Psoas muscle (tissue), 8 donors: ENCODE data around the gene CDHR3. TPM values are rescaled to one million over a fixed set of nuclear protein-coding genes. Genes with fewer than 3 reads are reported as not detected.
A peak's percentile ranks its signal among the peaks of the same experiment; 100 is the strongest.

Source experiments
- ATAC-seq, 4 donors: fragments of 200-7000 bp; cut with Tn5 transposase; one replicate each; pipeline ENCODE4 v1.9.1; 2020; ENCODE audit warnings: moderate library complexity in 3 of 4, mild to moderate bottlenecking in 2 of 4
- DNase-seq, 2 donors: peaks; one replicate each; pipeline ENCODE4 v3.0.0-alpha.2; 2020
- H3K27ac ChIP-seq: fragments of 200-600 bp; one replicate; pipeline ENCODE4 v1.8.0; 2022
- H3K27me3 ChIP-seq, 3 donors: fragments of 200-600 bp in 1 of 3; one replicate each; pipeline versions ENCODE4 v1.6.1 to v1.8.0; 2013 to 2022; ENCODE audit warnings: low read length in 2 of 3, mild to moderate bottlenecking in 2 of 3, moderate library complexity in 1 of 3; ENCODE audit not compliant: insufficient read depth in 3 of 3
- H3K36me3 ChIP-seq, 2 donors: fragments of 200-600 bp in 1 of 2; one replicate each; pipeline versions ENCODE4 v1.6.1 to v1.8.0; 2013 to 2022; ENCODE audit warnings: low read depth in 1 of 2, mild to moderate bottlenecking in 1 of 2, moderate library complexity in 1 of 2; ENCODE audit not compliant: insufficient read depth in 1 of 2
- H3K4me1 ChIP-seq: fragments of 200-600 bp; one replicate; pipeline ENCODE4 v1.8.0; 2022
- H3K4me3 ChIP-seq: fragments of 200-600 bp; one replicate; pipeline ENCODE4 v1.8.0; 2022; ENCODE audit warnings: mild to moderate bottlenecking
- H3K9me3 ChIP-seq: fragments of 200-600 bp; one replicate; pipeline ENCODE4 v1.8.0; 2022
- CTCF ChIP-seq: fragments of 200-600 bp; IDR thresholded peaks from one replicate; pipeline ENCODE4 v1.8.0; 2022; ENCODE audit warnings: antibody characterized with exemption
- WGBS, 3 donors: extraction: QIAGEN DNeasy Blood & Tissue Kit; methylation state at CpG; one replicate each; pipeline versions ENCODE4 v1.1.6 to v1.1.7; 2013; 5-methylcytosine and 5-hydroxymethylcytosine counted together
- intact Hi-C, 2 donors: fragments of 100-400 bp; cut with DNase I; formaldehyde crosslinking; loops; one replicate each; pipeline versions ENCODE4 v1.11.0 to v1.14.2; 2022
- polyA plus RNA-seq, 3 donors: library from polyadenylated mRNA; stranded (reverse); fragments of 200-250 nt; gene quantifications; one replicate each; pipeline ENCODE4 v1.2.3, GENCODE V29; 2013
- total RNA-seq, 4 donors: library from RNA; stranded (reverse); fragmentation: NEBNext Ultra II Directional in 2 of 4; extraction: Animal tissue kit (Norgen Biotek cat#: 25700) in 2 of 4; gene quantifications; one replicate each; pipeline versions ENCODE4 v1.2.1 to v1.2.4, GENCODE V29; 2021 to 2023
- donor health status: healthy with polysubstance abuse.
- donor health status: DM: no; HTN: no; CAD: no; lungs with moderate emphysema.
- donor health status: Bipolar disorder and iron deficiency.
- donor health status: healthy.
- donor health status: DM: yes; HTN: yes; CAD: no.
- donor health status: DM: no; HTN: no; CAD: no.
- donor health status: DM: no; HTN: no; CAD: no.
- donor health status: DM: yes; HTN: yes; CAD: no.

CDHR3 gene
- total and polyA plus RNA-seq, 7 donors: 0.30 to 1.7 (median 0.44) TPM

GRCh38 chr7:105934572-105935185, 28.4 kb upstream of the CDHR3 start:
- intact Hi-C loops: loop anchor here in 1 of 2 donors (5.0 kb wide), 1 partner anchor 108 kb away; no protein-coding TSS in a partner anchor
- no peaks in the 10 kb centered on the region for H3K4me1 ChIP-seq
- H3K27me3 ChIP-seq: no peaks in the 10 kb centered on the region
- no peaks in the 10 kb centered on the region for H3K9me3 ChIP-seq
- peak in 3 of 4 donors; percentile 27 to 69 (median 60) for ATAC-seq
- TF ChIP-seq CTCF: no peak
- H3K4me3 ChIP-seq: no peak overlapping the region
- no peak for DNase-seq
- WGBS, 3 donors: 74 to 84% (median 81%) methylated on average over 7 of the region's 7 CpGs
- no peaks in the 10 kb centered on the region for H3K36me3 ChIP-seq
- no peak overlapping the region for H3K27ac ChIP-seq

- no peak for ATAC-seq
- no peak for TF ChIP-seq CTCF
- Histone ChIP-seq H3K27me3 (no peaks in the 10 kb centered on the region), H3K36me3 (no peaks in the 10 kb centered on the region), H3K27ac (no peak overlapping the region), H3K9me3 (no peaks in the 10 kb centered on the region), H3K4me1 (no peaks in the 10 kb centered on the region), H3K4me3 (no peak overlapping the region)
- WGBS, 3 donors: 90 to 94% (median 94%) methylated on average over 5 of the region's 5 CpGs
- intact Hi-C loops: no loop called here
- DNase-seq: no peak
Measured at GRCh38 chr7:105935250-105935649, 27.8 kb upstream of the CDHR3 start.

- TF ChIP-seq CTCF: no peak
- Histone ChIP-seq H3K27me3 (no peaks in the 10 kb centered on the region), H3K36me3 (no peaks in the 10 kb centered on the region), H3K9me3 (no peaks in the 10 kb centered on the region), H3K27ac (no peak overlapping the region), H3K4me1 (no peaks in the 10 kb centered on the region), H3K4me3 (no peak overlapping the region)
- DNase-seq (no peak), ATAC-seq (no peak)
- 76 to 89% (median 83%) methylated on average over 3 of the region's 3 CpGs for WGBS, 3 donors
- intact Hi-C loops: no loop called here
Measured at GRCh38 chr7:105937411-105937810, 25.7 kb upstream of the CDHR3 start.

GRCh38 chr7:105940109-105940508, 23.0 kb upstream of the CDHR3 start:
- DNase-seq: no peak
- TF ChIP-seq CTCF: no peak
- 51 to 65% (median 55%) methylated on average over 4 of the region's 4 CpGs for WGBS, 3 donors
- H3K27ac ChIP-seq: no peak overlapping the region
- intact Hi-C loops: no loop called here
- H3K9me3 ChIP-seq: no peaks in the 10 kb centered on the region
- H3K4me1 ChIP-seq: no peaks in the 10 kb centered on the region
- H3K4me3 ChIP-seq: no peak overlapping the region
- no peaks in the 10 kb centered on the region for H3K27me3 ChIP-seq
- no peak for ATAC-seq
- H3K36me3 ChIP-seq: no peaks in the 10 kb centered on the region

- no peaks in the 10 kb centered on the region for H3K36me3 ChIP-seq
- no peaks in the 10 kb centered on the region for H3K9me3 ChIP-seq
- no peak for TF ChIP-seq CTCF
- no peak overlapping the region for H3K27ac ChIP-seq
- ATAC-seq (no peak), DNase-seq (no peak)
- no peaks in the 10 kb centered on the region for H3K4me1 ChIP-seq
- H3K4me3 ChIP-seq: no peak overlapping the region
- no peaks in the 10 kb centered on the region for H3K27me3 ChIP-seq
- intact Hi-C loops: no loop called here
Measured at GRCh38 chr7:105941596-105941995, 21.5 kb upstream of the CDHR3 start.
